Mesothelial cell of epicardium (in vitro differentiated cells): ENCODE measurements around the gene LRWD1. TPM values are rescaled to one million over a fixed set of nuclear protein-coding genes. Genes with fewer than 3 reads are reported as not detected.
"Not testable (repeated sequence)": the region's sequence is repeated elsewhere in the genome, so short reads cannot be mapped to it uniquely, and the experiment has no call there.

Experiments used
- DNase-seq, 2 experiments: peaks; one replicate each; pipeline ENCODE4 v3.0.0; 2021; ENCODE audit warnings: low spot score in 2 of 2; ENCODE audit not compliant: unreplicated experiment in 2 of 2
- H3K27ac Mint-ChIP-seq: 2 replicates; pipeline ENCODE4 v1.8.0; 2021; ENCODE audit warnings: mixed read lengths
- H3K27me3 Mint-ChIP-seq: 2 replicates; pipeline ENCODE4 v1.8.0; 2021; ENCODE audit warnings: low read depth, mixed read lengths
- H3K36me3 Mint-ChIP-seq: 2 replicates; pipeline ENCODE4 v1.8.0; 2021; ENCODE audit warnings: mixed read lengths
- H3K4me1 Mint-ChIP-seq: 2 replicates; pipeline ENCODE4 v1.8.0; 2021; ENCODE audit warnings: mixed read lengths
- H3K4me3 Mint-ChIP-seq: 2 replicates; pipeline ENCODE4 v1.8.0; 2021; ENCODE audit warnings: mild to moderate bottlenecking, moderate library complexity, mixed read lengths
- H3K9me3 Mint-ChIP-seq: 2 replicates; pipeline ENCODE4 v1.8.0; 2021; ENCODE audit warnings: mixed read lengths
- total RNA-seq: library from RNA; stranded (reverse); gene quantifications from 3 replicates; pipeline ENCODE4 v1.2.1, GENCODE V29; 2021

Gene LRWD1
- total RNA-seq, 1 donor from 2014 or later: 19.2 TPM

DNA sequence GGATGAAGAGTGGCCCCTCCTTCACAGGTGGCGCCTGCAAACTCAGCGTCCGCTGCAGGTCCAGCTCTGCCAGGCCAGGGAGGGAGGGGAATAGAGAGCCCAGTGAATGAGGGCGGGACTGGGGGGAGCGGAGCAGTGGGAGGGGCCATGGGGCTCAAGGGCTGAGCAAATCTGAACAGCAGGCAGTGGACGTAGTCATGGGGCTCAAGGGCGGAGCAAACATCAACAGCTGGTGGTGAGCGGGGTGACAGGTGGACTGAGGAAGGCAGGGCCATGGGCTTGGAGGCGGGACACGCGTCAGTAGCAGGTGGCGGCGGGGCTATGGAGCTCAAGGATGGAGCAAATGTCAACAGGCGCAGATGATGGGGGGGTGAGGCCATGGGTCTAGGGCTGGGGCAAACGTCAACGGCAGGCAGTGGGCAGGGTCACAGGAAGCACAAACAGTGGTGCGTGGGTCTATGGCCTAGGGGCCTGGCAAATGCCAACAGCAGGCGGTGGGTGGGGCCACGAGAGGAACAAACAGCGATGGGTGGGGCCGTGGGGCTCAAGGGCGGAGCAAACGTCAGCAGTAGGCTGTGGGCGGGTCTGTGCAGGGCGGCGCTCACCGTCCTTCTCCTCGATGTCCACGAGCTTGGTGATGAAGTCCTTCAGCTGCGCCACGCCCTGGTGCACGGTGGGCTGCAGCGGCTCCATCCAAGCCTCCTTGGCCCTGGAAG is 28.6 kb downstream of the LRWD1 start:
- H3K27me3 Mint-ChIP-seq, DNase-seq, H3K9me3 Mint-ChIP-seq, H3K27ac Mint-ChIP-seq, H3K4me1 Mint-ChIP-seq, H3K36me3 Mint-ChIP-seq, H3K4me3 Mint-ChIP-seq: not testable (repeated sequence)

DNA sequence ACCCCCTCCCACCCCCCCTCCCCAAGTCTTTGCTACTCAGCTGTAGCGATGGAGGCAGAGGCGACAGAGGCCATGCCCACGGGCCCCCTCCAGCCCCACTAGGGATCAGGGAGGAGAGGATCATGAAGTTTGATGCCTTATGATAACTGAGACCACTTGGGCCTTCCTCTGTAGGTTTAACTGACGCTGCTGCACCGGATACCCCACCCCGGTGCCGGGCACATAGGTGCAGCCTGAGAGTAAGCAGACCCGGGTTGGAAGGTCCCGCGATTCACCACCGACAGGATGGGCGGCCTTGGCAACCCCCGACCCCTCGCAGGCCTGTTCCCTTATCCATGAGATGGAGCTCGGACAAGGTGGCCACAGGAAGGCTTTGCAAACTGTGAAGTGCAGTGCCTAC is 29.2 kb downstream of the LRWD1 start:
- not testable (repeated sequence) for H3K27ac Mint-ChIP-seq, H3K36me3 Mint-ChIP-seq, H3K27me3 Mint-ChIP-seq, H3K4me1 Mint-ChIP-seq, DNase-seq, H3K4me3 Mint-ChIP-seq, H3K9me3 Mint-ChIP-seq

DNA sequence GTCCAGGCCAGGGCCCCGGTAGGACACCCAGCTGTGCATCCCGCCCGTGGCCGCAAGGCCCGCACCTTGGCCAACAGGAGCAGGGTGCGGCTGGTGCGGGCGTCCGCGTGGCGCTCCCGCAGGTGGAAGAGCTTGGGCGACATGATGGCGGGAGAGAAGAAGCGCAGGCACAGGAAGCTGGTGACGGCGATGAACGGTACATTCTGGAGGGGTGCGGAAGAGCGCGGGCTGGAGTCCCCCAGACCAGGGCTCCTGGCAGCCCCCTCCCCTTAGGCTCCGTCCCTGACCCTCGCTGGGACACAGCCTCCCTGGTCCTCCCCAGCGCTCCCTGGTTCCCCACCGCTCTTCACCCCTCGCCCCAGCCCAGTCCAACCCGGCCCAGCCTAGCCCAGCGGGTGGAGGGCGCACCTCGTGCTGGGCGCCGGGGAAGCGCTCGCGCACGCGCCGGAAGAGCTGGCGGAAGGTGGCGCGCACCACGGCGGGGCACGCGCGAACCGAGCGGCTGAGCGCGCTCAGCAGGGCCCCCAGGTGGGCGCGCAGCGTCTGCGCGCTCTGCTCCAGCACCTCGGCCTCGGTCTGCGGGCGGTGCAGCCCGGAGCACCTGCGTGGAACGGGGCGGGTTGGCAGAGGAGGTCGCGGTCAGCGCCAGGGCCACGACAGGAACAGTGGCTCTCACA is 29.8 kb downstream of the LRWD1 start:
- not testable (repeated sequence) for H3K36me3 Mint-ChIP-seq, DNase-seq, H3K4me1 Mint-ChIP-seq, H3K9me3 Mint-ChIP-seq, H3K4me3 Mint-ChIP-seq, H3K27ac Mint-ChIP-seq, H3K27me3 Mint-ChIP-seq

DNA sequence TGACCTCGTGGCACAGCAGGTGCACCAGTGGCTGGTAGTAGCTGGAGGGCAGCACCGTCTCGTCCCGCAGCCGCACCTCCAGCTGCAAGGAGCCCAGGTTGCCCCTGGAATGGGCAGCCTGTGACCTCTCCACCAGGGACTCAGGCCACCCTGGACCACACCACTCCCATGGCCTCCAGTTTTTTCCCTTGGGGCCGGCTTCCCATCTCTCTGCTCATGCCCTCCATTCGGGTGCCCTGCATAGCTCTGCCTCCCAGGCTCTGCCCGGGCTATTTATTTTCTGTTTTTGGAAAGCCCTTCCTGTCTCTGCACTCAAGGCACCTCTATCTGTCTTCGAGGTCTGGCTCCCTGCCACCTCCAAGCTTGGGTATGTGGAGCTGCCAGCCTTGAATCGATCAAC is 32.1 kb downstream of the LRWD1 start:
- H3K4me3 Mint-ChIP-seq, H3K36me3 Mint-ChIP-seq, H3K9me3 Mint-ChIP-seq, DNase-seq, H3K27me3 Mint-ChIP-seq, H3K27ac Mint-ChIP-seq, H3K4me1 Mint-ChIP-seq: not testable (repeated sequence)

DNA sequence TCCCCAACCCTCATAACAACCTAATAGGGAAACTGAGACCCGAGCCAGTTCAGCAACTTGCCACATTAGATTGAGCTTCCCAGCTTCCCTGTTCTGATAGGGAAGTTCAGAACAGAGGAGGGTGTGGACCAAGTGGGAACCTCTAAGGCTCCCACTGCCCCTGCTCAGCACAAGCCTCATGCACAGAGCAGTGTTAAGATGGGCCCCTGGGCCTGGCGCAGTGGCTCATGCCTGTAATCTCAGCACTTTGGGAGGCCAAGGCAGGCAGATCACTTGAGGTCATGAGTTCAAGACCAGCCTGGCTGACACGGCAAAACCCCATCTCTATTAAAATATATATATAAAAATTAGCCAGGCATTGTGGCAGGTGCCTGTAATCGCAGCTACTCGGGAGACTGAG is 32.5 kb downstream of the LRWD1 start:
- H3K4me3 Mint-ChIP-seq, H3K36me3 Mint-ChIP-seq, DNase-seq, H3K27me3 Mint-ChIP-seq, H3K4me1 Mint-ChIP-seq, H3K9me3 Mint-ChIP-seq, H3K27ac Mint-ChIP-seq: not testable (repeated sequence)

DNA sequence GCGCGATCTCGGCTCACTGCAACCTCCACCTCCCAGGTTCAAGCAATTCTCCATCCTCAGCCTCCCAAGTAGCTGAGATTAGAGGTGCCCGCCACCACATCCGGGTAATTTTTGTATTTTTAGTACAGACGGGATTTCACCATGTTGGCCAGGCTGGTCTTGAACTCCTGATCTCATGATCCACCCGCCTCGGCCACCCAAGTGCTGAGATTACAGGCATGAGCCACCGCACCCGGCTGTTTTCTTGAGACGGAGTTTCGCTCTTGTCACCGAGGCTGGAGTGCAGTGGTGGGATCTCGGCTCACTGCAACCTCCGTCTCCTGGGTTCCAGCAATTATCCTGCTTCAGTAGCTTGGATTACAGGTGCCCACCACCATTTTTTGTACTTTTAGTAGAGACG is 33.5 kb downstream of the LRWD1 start:
- H3K27ac Mint-ChIP-seq, H3K4me1 Mint-ChIP-seq, H3K9me3 Mint-ChIP-seq, H3K4me3 Mint-ChIP-seq, DNase-seq, H3K36me3 Mint-ChIP-seq, H3K27me3 Mint-ChIP-seq: not testable (repeated sequence)

DNA sequence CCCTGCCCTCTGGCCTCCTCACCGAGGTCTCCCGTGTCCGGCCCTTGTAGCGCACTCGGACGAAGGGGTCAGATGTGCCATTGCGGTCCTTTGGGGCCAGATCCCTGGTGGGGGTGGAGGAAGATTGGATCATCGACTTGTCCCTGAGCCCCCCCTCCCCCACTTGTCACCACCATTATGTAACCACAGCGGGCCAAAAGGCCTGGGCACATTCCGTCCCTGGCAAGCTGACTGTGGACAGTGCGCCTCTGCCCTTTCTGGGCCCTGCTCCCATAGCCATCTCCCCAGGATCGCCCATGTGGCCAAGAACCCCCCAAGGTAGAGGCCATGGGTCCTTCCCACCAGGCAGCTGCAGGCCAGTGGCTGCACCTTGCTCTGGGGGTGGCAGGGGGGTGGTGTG is 38.4 kb downstream of the LRWD1 start:
- H3K4me1 Mint-ChIP-seq, H3K27me3 Mint-ChIP-seq, H3K9me3 Mint-ChIP-seq, H3K27ac Mint-ChIP-seq, H3K4me3 Mint-ChIP-seq, H3K36me3 Mint-ChIP-seq, DNase-seq: not testable (repeated sequence)

DNA sequence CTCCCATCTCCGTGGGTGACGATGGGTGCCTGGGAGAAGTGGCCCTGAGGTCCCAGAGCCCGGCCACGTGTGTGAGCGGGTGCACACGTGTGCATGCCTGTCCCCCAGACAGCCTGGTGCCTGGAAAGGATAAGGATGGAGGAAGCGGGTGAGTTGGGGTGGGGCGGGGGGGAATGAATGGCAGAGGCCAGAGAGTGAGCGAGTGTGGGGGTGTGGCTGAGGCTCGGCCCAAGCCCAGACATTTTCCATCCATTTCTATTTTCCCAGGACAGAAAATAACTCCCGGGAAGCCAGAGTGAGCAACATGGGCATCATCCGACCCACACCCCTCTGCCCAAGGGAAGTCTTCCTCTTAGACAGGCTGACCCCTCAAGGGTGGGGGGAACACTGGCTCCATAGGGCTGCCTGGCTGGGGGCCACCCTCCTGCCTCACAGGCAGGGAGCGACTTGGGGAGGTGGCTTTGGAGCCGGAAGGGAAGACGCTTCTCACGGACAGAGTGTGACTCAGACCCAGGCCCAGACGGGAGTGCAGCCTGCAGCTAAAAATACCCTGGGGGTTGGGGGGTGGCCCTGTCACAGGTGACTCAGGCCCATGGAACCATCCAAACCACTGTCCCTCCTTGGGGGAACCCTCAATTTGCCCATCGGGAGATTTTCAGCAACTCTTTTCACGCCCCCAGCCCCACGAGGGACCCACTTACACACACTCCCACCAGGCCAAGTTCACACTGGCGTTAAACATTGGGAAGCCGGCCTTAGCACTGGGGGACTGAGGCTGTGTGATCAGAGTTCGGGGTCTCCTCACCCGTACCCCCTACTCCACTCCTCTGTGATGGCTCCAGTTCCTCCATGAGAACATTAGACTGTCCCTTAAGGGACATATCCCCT is 40.8 kb downstream of the LRWD1 start:
- H3K4me1 Mint-ChIP-seq, H3K27me3 Mint-ChIP-seq, H3K27ac Mint-ChIP-seq, H3K9me3 Mint-ChIP-seq, DNase-seq, H3K4me3 Mint-ChIP-seq, H3K36me3 Mint-ChIP-seq: not testable (repeated sequence)

DNA sequence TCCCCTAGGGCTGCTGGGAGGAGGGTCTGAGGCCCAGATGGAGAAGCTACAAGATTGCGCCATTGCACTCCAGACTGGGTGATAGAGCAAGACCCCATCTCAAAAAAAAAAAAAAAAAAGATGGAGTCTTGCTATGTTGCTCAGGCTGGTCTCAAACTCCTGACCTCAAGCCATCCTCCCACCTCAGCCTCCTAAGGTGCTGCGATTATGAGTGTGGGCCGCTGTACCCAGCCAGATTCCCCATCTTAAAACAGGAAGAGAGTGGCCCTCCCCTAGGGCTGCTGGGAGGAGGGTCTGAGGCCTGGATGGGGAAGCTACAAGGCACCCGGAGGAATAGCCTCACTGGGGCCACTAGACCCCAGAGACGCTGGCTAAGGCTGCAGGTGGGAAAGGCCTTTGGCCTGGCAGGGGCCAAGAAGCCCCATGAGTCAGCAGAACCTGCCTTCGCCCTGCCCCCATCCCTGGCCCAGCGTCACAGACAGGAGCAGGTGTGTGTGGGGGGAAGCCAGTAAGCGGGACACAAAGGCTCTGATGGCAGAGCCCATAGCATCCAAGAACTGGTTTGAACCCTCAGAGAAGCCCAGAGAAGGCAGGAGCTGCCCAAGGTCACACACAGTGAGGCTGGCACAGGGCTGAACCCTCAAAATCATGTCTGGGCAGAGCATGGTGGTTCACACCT is 42.8 kb downstream of the LRWD1 start:
- DNase-seq, H3K27ac Mint-ChIP-seq, H3K4me3 Mint-ChIP-seq, H3K9me3 Mint-ChIP-seq, H3K36me3 Mint-ChIP-seq, H3K4me1 Mint-ChIP-seq, H3K27me3 Mint-ChIP-seq: not testable (repeated sequence)

DNA sequence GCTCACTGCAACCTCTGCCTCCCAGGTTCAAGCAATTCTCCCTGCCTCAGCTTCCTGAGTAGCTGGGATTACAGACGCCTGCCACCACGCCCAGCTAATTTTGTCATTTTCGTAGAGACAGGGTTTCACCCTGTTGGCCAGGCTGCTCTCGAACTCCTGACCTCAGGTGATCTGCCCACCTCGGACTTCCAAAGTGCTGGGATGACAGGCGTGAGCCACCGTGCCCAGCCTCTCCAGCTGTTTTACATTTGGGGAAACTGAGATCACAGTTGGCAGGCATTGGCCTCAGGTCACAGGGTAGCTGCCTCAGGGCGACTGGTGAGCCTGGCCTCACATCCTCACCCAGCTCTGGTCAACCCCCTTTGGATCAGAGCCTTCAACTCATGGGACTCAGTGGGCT is 45.8 kb downstream of the LRWD1 start:
- not testable (repeated sequence) for DNase-seq, H3K9me3 Mint-ChIP-seq, H3K36me3 Mint-ChIP-seq, H3K27ac Mint-ChIP-seq, H3K27me3 Mint-ChIP-seq, H3K4me3 Mint-ChIP-seq, H3K4me1 Mint-ChIP-seq

DNA sequence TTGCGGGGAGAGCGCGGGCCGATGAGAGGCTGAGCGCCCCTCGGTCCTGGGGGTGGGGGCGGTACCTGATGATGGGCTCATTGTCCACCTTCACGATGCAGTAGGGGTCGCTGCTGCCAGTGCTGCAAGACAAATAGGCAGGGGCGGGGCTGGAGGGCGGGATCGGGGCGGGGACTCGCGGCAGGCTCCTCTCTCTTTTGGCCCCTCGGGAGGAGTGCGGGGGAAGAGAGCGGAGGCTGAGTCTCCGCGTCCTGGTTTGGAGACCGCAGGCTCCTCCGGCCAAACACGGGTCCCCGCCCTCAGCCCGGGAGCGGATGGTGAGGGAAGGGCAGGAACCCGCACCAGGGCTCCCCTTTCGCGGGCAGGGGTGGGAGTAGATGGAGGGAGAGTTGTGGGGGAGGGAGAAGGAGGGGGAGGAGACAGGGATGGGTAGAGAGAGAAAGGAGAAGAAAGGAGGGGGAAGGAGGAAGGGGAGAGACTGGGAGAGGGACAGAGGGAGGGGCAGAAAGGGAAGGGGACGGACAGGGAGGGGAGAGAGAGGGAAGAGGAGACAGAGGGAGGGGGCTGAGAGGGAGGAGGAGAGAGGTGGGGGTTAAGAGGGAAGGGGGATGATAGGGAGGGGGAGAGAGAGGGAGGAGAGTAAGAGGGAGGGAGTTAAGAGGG is 47.2 kb downstream of the LRWD1 start:
- H3K4me1 Mint-ChIP-seq, DNase-seq, H3K27ac Mint-ChIP-seq, H3K27me3 Mint-ChIP-seq, H3K4me3 Mint-ChIP-seq, H3K36me3 Mint-ChIP-seq, H3K9me3 Mint-ChIP-seq: not testable (repeated sequence)

DNA sequence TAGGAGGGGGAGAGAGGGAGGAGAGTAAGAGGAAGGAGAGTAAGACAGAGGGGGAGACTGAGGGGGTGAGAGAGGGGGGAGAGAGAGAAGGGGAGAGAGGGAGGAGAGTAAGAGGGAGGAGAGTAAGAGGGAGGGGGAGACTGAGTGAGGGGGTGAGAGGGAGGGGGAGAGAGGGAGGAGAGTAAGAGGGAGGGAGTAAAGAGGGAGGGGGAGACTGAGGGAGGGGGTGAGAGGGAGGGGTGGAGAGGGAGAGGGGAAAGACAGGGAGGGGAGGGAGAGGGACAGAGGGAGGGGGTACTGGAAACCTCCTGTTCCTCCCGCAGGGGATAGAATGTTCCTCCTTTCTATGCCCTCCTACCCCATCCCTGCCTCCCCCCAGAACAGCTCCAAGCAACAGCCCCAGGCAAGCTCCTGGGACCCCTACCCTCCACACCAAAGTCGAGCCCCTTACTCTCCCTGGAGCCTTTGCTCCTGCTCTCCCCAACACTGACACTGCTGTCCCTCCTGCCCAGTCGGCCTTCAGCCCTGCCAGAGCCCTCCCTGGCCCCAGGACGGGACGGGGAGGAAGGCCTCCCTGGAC is 47.9 kb downstream of the LRWD1 start:
- DNase-seq, H3K36me3 Mint-ChIP-seq, H3K4me1 Mint-ChIP-seq, H3K4me3 Mint-ChIP-seq, H3K9me3 Mint-ChIP-seq, H3K27me3 Mint-ChIP-seq, H3K27ac Mint-ChIP-seq: not testable (repeated sequence)
